Measurements from ENCODE around the gene CPB2. TPM values are rescaled to one million over a fixed set of nuclear protein-coding genes. Genes with fewer than 3 reads are reported as not detected.

Gene CPB2
- total RNA-seq, 6 experiments from 2014 or later, result not detected

- Mint-ChIP-seq H3K36me3 (ENCODE audit: low read depth) (no peaks in the 10 kb centered on the region), H3K9me3 (no peaks in the 10 kb centered on the region), H3K27ac (no peak overlapping the region), H3K27me3 (ENCODE audit: insufficient read depth) (peaks cover 8% of the 10 kb centered on the region), H3K4me3 (no peak overlapping the region), H3K4me1 (ENCODE audit: low read depth) (no peaks in the 10 kb centered on the region)
- TF ChIP-seq CTCF (IDR thresholded peaks at IDR 0.05), result no peak
- no peak for DNase-seq
These were observed 28.0 kb downstream of the CPB2 start for GRCh38 chr13:46076827-46077226.

- H3K27ac Mint-ChIP-seq, result no peak overlapping the region
- DNase-seq, result no peak
These were observed 29.0 kb downstream of the CPB2 start for GRCh38 chr13:46075811-46076210.

DNA sequence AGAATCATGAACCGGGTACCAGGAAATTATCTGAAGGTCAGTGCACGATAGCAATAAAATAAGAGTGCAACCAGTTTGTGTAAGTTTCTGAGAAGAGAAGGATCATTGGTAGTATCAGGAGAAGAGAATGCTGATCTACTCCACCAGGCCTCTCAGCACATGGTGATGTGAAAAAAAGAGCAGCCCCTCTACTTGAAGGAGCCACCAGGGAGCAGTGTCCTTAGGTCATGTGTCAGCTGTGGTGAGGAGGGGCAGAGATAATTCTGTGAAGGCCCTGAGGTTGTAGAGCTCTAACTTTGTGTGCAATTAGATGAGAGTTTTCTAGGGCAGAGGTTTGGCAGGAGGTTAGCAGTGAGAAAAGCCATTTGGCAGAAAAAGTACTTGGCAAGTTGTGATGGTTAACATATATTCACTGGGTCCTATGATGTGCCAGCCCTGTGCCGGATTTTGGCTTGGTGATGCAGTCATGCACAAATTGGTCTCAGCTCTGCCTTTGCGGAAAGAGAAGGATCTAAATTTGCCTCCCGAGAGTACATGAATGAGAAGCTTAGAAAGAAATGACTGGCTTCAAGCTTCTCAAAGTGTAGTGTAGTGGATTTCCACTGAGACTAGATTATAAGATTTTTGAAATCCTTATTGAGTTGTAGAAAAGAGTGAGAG, 33.1 kb downstream of the CPB2 start:
- Mint-ChIP-seq H3K9me3 (no peaks in the 10 kb centered on the region), H3K4me1 (ENCODE audit: low read depth) (no peaks in the 10 kb centered on the region)

More at GRCh38 chr13:46075811-46076210, 29.0 kb downstream of the CPB2 start:
- no peak for TF ChIP-seq CTCF (IDR thresholded peaks at IDR 0.05)
- Mint-ChIP-seq H3K27me3 (ENCODE audit: insufficient read depth) (peaks cover 8% of the 10 kb centered on the region), H3K9me3 (no peaks in the 10 kb centered on the region), H3K36me3 (ENCODE audit: low read depth) (no peaks in the 10 kb centered on the region), H3K4me1 (ENCODE audit: low read depth) (no peaks in the 10 kb centered on the region), H3K4me3 (no peak overlapping the region)

GRCh38 chr13:46063292-46063691, 41.5 kb downstream of the CPB2 start:
- H3K9me3 Mint-ChIP-seq, result no peaks in the 10 kb centered on the region
- peaks cover 14% of the 10 kb centered on the region for H3K4me1 Mint-ChIP-seq (ENCODE audit: low read depth)
- H3K36me3 Mint-ChIP-seq (ENCODE audit: low read depth), result no peaks in the 10 kb centered on the region
- no peak for DNase-seq
- no peaks in the 10 kb centered on the region; the same call in 1 of the 2 replicates for H3K27me3 Mint-ChIP-seq (ENCODE audit: insufficient read depth)
- no peak overlapping the region for H3K27ac Mint-ChIP-seq
- TF ChIP-seq CTCF (IDR thresholded peaks at IDR 0.05), result no peak
- no peak overlapping the region for H3K4me3 Mint-ChIP-seq

More for the DNA sequence above, 33.1 kb downstream of the CPB2 start:
- H3K27me3 Mint-ChIP-seq (ENCODE audit: insufficient read depth), result no peaks in the 10 kb centered on the region; the same call in 1 of the 2 replicates
- no peak for TF ChIP-seq CTCF (IDR thresholded peaks at IDR 0.05)
- no peak overlapping the region for H3K4me3 Mint-ChIP-seq
- H3K36me3 Mint-ChIP-seq (ENCODE audit: low read depth), result no peaks in the 10 kb centered on the region
- H3K27ac Mint-ChIP-seq, result no peak overlapping the region
- no peak for DNase-seq

DNA sequence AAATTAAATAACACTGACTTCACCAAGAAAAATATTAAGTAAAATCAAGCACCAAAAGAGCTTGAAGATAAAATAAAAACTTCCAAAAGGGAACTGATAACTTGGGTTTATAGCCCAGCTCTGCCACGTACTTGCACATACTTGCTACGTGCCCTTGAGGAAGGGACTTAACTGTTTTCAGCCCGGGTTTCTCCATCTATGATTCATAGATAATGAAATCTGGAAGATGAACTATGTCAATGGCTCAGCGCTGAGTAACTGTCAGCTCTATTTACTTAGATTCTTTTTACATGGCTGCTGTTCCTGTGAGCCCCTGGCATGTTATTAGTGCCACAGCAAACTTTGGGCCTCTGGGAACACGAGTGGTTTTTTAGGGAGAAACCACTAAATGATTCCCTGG, 42.6 kb downstream of the CPB2 start:
- H3K36me3 Mint-ChIP-seq (ENCODE audit: low read depth), result no peaks in the 10 kb centered on the region
- peak; percentile 63 for DNase-seq
- H3K27me3 Mint-ChIP-seq (ENCODE audit: insufficient read depth), result no peaks in the 10 kb centered on the region; the same call in 1 of the 2 replicates
- peaks cover 20% of the 10 kb centered on the region for H3K4me1 Mint-ChIP-seq (ENCODE audit: low read depth)
- peak overlapping the region; percentile 67; the same call in 1 of the 2 replicates for H3K27ac Mint-ChIP-seq
- no peak for TF ChIP-seq CTCF (IDR thresholded peaks at IDR 0.05)
- no peak overlapping the region for H3K4me3 Mint-ChIP-seq
- no peaks in the 10 kb centered on the region for H3K9me3 Mint-ChIP-seq

Measured in HFFc6 (cell line).